ENCODE measurements around the gene FOXA3. TPM values are rescaled to one million over a fixed set of nuclear protein-coding genes. Genes with fewer than 3 reads are reported as not detected.

Gene FOXA3
- total and polyA plus RNA-seq, 2 experiments from 2014 or later = 11.1 to 17.5 TPM

- TF ChIP-seq ZNF462 (CRISPR knock-in tag; IDR thresholded peaks at IDR 0.05) (no peak), NANOG (IDR thresholded peaks at IDR 0.05; ENCODE audit: borderline replicate concordance) (no peak), STAT1 (IDR thresholded peaks at IDR 0.05; ENCODE audit: unreplicated experiment) (no peak)
Observed at GRCh38 chr19:45828523-45828922, 35.6 kb upstream of the FOXA3 start (continued).

- Histone ChIP-seq H2AFZ (no peak overlapping the region), H3K79me2 (replicated peaks; ENCODE audit: insufficient read depth) (no peaks in the 10 kb centered on the region), H3K4me1 (ENCODE audit: insufficient read depth) (no peaks in the 10 kb centered on the region), H3F3A (replicated peaks; ENCODE audit: low read depth) (peaks cover 6% of the 10 kb centered on the region; the same call in 1 of the 2 replicates), H3K4me3 (no peak overlapping the region), H4K20me1 (replicated peaks; ENCODE audit: insufficient read depth) (no peaks in the 10 kb centered on the region; the same call in 1 of the 2 replicates), H3K4me2 (no peak overlapping the region), H3K9me2 (ENCODE audit: insufficient read depth) (no peaks in the 10 kb centered on the region), H3K36me3 (ENCODE audit: insufficient read depth) (peaks cover 13% of the 10 kb centered on the region), H3K27me3 (ENCODE audit: insufficient read depth) (no peaks in the 10 kb centered on the region), H3K27ac (ENCODE audit: low read depth) (no peak overlapping the region)
- Mint-ChIP-seq H3K4me3 (no peak overlapping the region), H3K36me3 (ENCODE audit: low read depth) (peaks cover 89% of the 10 kb centered on the region), H3K27me3 (ENCODE audit: insufficient read depth, low read depth, poor library complexity) (peaks cover 16% of the 10 kb centered on the region), H3K4me1 (no peaks in the 10 kb centered on the region; the same call in 2 of the 3 replicates), H3K27ac (no peak overlapping the region), H3K9me3 (no peaks in the 10 kb centered on the region)
- ATAC-seq (no peak), DNase-seq (ENCODE audit: low spot score) (no peak)
- no peak for TF ChIP-seq JUNB (IDR thresholded peaks at IDR 0.05; ENCODE audit: unreplicated experiment)
- TF ChIP-seq ZNF462 (CRISPR knock-in tag; IDR thresholded peaks at IDR 0.05) = no peak
- TF ChIP-seq ZNF114 (CRISPR knock-in tag; IDR thresholded peaks at IDR 0.05) = no peak
- no peak for TF ChIP-seq REST (IDR thresholded peaks at IDR 0.05; ENCODE audit: unreplicated experiment)
Observed at GRCh38 chr19:45828945-45829344, 35.2 kb upstream of the FOXA3 start.
